Activated naive CD4-positive, alpha-beta T cell treated with anti-CD3 and anti-CD28 coated beads for 36 hours (primary cell): ENCODE measurements around the gene PET117. TPM values are rescaled to one million over a fixed set of nuclear protein-coding genes. Genes with fewer than 3 reads are reported as not detected.
"Not testable (repeated sequence)": the region's sequence is repeated elsewhere in the genome, so short reads cannot be mapped to it uniquely, and the experiment has no call there.

ENCODE experiments used
- CTCF ChIA-PET: fragments of 350-600 bp; sonication (Branson Sonifier 250); formaldehyde crosslinking; loops from one replicate; lab custom pipeline; 2021; ENCODE audit warnings: antibody characterized with exemption; lab: Charles Lee
- DNase-seq: peaks from one replicate; pipeline ENCODE4 v3.0.0-alpha.2; 2020
- H3K27ac Mint-ChIP-seq: one replicate; pipeline ENCODE4 v1.8.0; 2021; ENCODE audit warnings: mild to moderate bottlenecking, mixed read lengths
- H3K27me3 Mint-ChIP-seq: one replicate; pipeline ENCODE4 v1.8.0; 2021; ENCODE audit warnings: low read depth, mixed read lengths
- H3K36me3 Mint-ChIP-seq: one replicate; pipeline ENCODE4 v1.8.0; 2021; ENCODE audit warnings: low read depth, mixed read lengths
- H3K4me1 Mint-ChIP-seq: one replicate; pipeline ENCODE4 v1.8.0; 2021; ENCODE audit warnings: low read depth, mixed read lengths
- H3K4me3 Mint-ChIP-seq: one replicate; pipeline ENCODE4 v1.8.0; 2021; ENCODE audit warnings: mild to moderate bottlenecking, moderate library complexity, mixed read lengths
- H3K9me3 Mint-ChIP-seq: one replicate; pipeline ENCODE4 v1.8.0; 2021; ENCODE audit warnings: mixed read lengths
- intact Hi-C: fragments of 100-400 bp; cut with micrococcal nuclease; formaldehyde crosslinking; loops from one replicate; pipeline ENCODE4 v1.15.1; 2023
- total RNA-seq, 2 experiments: library from RNA; stranded (reverse); gene quantifications; one replicate each; pipeline ENCODE4 v1.2.3, GENCODE V29; 2021

The PET117 gene
- total RNA-seq, 2 experiments from 2014 or later = 16.7 to 17.9 TPM

- CTCF ChIA-PET = no interaction called here
- no peak for DNase-seq
- Mint-ChIP-seq H3K27ac (no peak overlapping the region), H3K36me3 (peaks cover 49% of the 10 kb centered on the region), H3K4me1 (peaks cover 53% of the 10 kb centered on the region), H3K9me3 (no peaks in the 10 kb centered on the region), H3K27me3 (no peaks in the 10 kb centered on the region), H3K4me3 (no peak overlapping the region)
- intact Hi-C loops = no loop called here
Measured at GRCh38 chr20:18166241-18166881, 28.7 kb downstream of the PET117 start.

GRCh38 chr20:18166950-18167349 lies 29.3 kb downstream of the PET117 start:
- H3K4me3 Mint-ChIP-seq = no peak overlapping the region
- no peak overlapping the region for H3K27ac Mint-ChIP-seq
- no peak for DNase-seq
- H3K4me1 Mint-ChIP-seq = peaks cover 53% of the 10 kb centered on the region
- peaks cover 49% of the 10 kb centered on the region for H3K36me3 Mint-ChIP-seq
- CTCF ChIA-PET = interaction anchor here (0.6 kb wide), 1 partner anchor 349 kb away, joined by 3 read pairs; no protein-coding TSS in a partner anchor
- H3K27me3 Mint-ChIP-seq = no peaks in the 10 kb centered on the region
- intact Hi-C loops = no loop called here
- H3K9me3 Mint-ChIP-seq = no peaks in the 10 kb centered on the region

GRCh38 chr20:18172379-18172778 lies 34.7 kb downstream of the PET117 start:
- CTCF ChIA-PET = no interaction called here
- peaks cover 16% of the 10 kb centered on the region for H3K4me1 Mint-ChIP-seq
- intact Hi-C loops = no loop called here
- peaks cover 53% of the 10 kb centered on the region for H3K36me3 Mint-ChIP-seq
- H3K4me3 Mint-ChIP-seq = no peak overlapping the region
- DNase-seq = no peak
- no peak overlapping the region for H3K27ac Mint-ChIP-seq
- H3K9me3 Mint-ChIP-seq = no peaks in the 10 kb centered on the region
- no peaks in the 10 kb centered on the region for H3K27me3 Mint-ChIP-seq

GRCh38 chr20:18174906-18175683 lies 37.4 kb downstream of the PET117 start:
- H3K4me3 Mint-ChIP-seq = no peak overlapping the region
- peaks cover 4% of the 10 kb centered on the region for H3K4me1 Mint-ChIP-seq
- H3K9me3 Mint-ChIP-seq = peaks cover 10% of the 10 kb centered on the region
- DNase-seq = no peak
- no peaks in the 10 kb centered on the region for H3K27me3 Mint-ChIP-seq
- intact Hi-C loops = no loop called here
- CTCF ChIA-PET = interaction anchor here (0.6 kb wide), 2 partner anchors 118 to 762 kb away, joined by 3 read pairs; no protein-coding TSS in a partner anchor
- no peak overlapping the region for H3K27ac Mint-ChIP-seq
- peaks cover 55% of the 10 kb centered on the region for H3K36me3 Mint-ChIP-seq

GRCh38 chr20:18176318-18176785 lies 38.7 kb downstream of the PET117 start:
- H3K4me3 Mint-ChIP-seq = no peak overlapping the region
- CTCF ChIA-PET = interaction anchor here (0.5 kb wide), 1 partner anchor 181 kb away, joined by 3 read pairs; no protein-coding TSS in a partner anchor
- intact Hi-C loops = no loop called here
- peak overlapping the region; percentile 23 for H3K27ac Mint-ChIP-seq
- peaks cover 55% of the 10 kb centered on the region for H3K36me3 Mint-ChIP-seq
- no peak for DNase-seq
- no peaks in the 10 kb centered on the region for H3K27me3 Mint-ChIP-seq
- no peaks in the 10 kb centered on the region for H3K4me1 Mint-ChIP-seq
- H3K9me3 Mint-ChIP-seq = peaks cover 15% of the 10 kb centered on the region

- peaks cover 42% of the 10 kb centered on the region for H3K36me3 Mint-ChIP-seq
- H3K27ac Mint-ChIP-seq, H3K4me3 Mint-ChIP-seq, intact Hi-C loops, H3K4me1 Mint-ChIP-seq, DNase-seq, H3K27me3 Mint-ChIP-seq: not testable (repeated sequence)
- CTCF ChIA-PET = interaction anchor here (0.9 kb wide), 1 partner anchor 64 kb away, joined by 3 read pairs; no protein-coding TSS in a partner anchor
- H3K9me3 Mint-ChIP-seq = peaks cover 15% of the 10 kb centered on the region
Measured at GRCh38 chr20:18180366-18180765, 42.7 kb downstream of the PET117 start.

- intact Hi-C loops = no loop called here
- CTCF ChIA-PET = interaction anchor here (0.9 kb wide), 1 partner anchor 65 kb away, joined by 3 read pairs; no protein-coding TSS in a partner anchor
- Mint-ChIP-seq H3K36me3 (peaks cover 39% of the 10 kb centered on the region), H3K9me3 (peaks cover 15% of the 10 kb centered on the region), H3K4me1 (no peaks in the 10 kb centered on the region), H3K27me3 (no peaks in the 10 kb centered on the region), H3K27ac (no peak overlapping the region), H3K4me3 (no peak overlapping the region)
- DNase-seq = no peak
Measured at GRCh38 chr20:18180815-18181214, 43.2 kb downstream of the PET117 start.

- intact Hi-C loops = no loop called here
- Mint-ChIP-seq H3K4me3 (no peak overlapping the region), H3K4me1 (peaks cover 2% of the 10 kb centered on the region), H3K36me3 (peaks cover 9% of the 10 kb centered on the region), H3K27me3 (no peaks in the 10 kb centered on the region), H3K9me3 (no peaks in the 10 kb centered on the region), H3K27ac (no peak overlapping the region)
- CTCF ChIA-PET = no interaction called here
- no peak for DNase-seq
Measured at GRCh38 chr20:18187020-18187419, 49.4 kb downstream of the PET117 start.

GRCh38 chr20:18188434-18188833 lies 50.8 kb downstream of the PET117 start:
- Mint-ChIP-seq H3K4me3 (no peak overlapping the region), H3K9me3 (no peaks in the 10 kb centered on the region), H3K4me1 (peaks cover 2% of the 10 kb centered on the region), H3K36me3 (peaks cover 9% of the 10 kb centered on the region), H3K27ac (no peak overlapping the region), H3K27me3 (no peaks in the 10 kb centered on the region)
- DNase-seq = no peak
- CTCF ChIA-PET = interaction anchor here (0.7 kb wide), 1 partner anchor 39 kb away, joined by 4 read pairs; no protein-coding TSS in a partner anchor
- intact Hi-C loops = no loop called here

- H3K36me3 Mint-ChIP-seq = peaks cover 9% of the 10 kb centered on the region
- H3K27ac Mint-ChIP-seq = no peak overlapping the region
- H3K9me3 Mint-ChIP-seq = no peaks in the 10 kb centered on the region
- intact Hi-C loops = no loop called here
- H3K4me1 Mint-ChIP-seq = peaks cover 2% of the 10 kb centered on the region
- no peak for DNase-seq
- CTCF ChIA-PET = interaction anchor here (1.0 kb wide), 1 partner anchor 131 kb away, joined by 3 read pairs; no protein-coding TSS in a partner anchor
- no peaks in the 10 kb centered on the region for H3K27me3 Mint-ChIP-seq
- H3K4me3 Mint-ChIP-seq = no peak overlapping the region
Measured at GRCh38 chr20:18190338-18191233, 52.9 kb downstream of the PET117 start.

GRCh38 chr20:18191306-18191705 lies 53.6 kb downstream of the PET117 start:
- intact Hi-C loops = no loop called here
- H3K27me3 Mint-ChIP-seq = no peaks in the 10 kb centered on the region
- peaks cover 2% of the 10 kb centered on the region for H3K4me1 Mint-ChIP-seq
- CTCF ChIA-PET = no interaction called here
- no peak for DNase-seq
- no peak overlapping the region for H3K4me3 Mint-ChIP-seq
- H3K27ac Mint-ChIP-seq = no peak overlapping the region
- H3K36me3 Mint-ChIP-seq = peaks cover 6% of the 10 kb centered on the region
- H3K9me3 Mint-ChIP-seq = no peaks in the 10 kb centered on the region
